Stimulated activated CD8-positive, alpha-beta memory T cell treated with anti-CD3 and anti-CD28 coated beads, Interleukin-2, amount 100 ng/mL, for 48 hours (primary cell): ENCODE measurements around the gene PLAAT4.
"Not testable (repeated sequence)": the region's sequence is repeated elsewhere in the genome, so short reads cannot be mapped to it uniquely, and the experiment has no call there.

Source experiments
- DNase-seq, 2 donors: peaks; one replicate each; pipeline ENCODE4 v3.0.0-alpha.2; 2020; ENCODE audit warnings: low read depth in 2 of 2

PLAAT4 gene

DNA sequence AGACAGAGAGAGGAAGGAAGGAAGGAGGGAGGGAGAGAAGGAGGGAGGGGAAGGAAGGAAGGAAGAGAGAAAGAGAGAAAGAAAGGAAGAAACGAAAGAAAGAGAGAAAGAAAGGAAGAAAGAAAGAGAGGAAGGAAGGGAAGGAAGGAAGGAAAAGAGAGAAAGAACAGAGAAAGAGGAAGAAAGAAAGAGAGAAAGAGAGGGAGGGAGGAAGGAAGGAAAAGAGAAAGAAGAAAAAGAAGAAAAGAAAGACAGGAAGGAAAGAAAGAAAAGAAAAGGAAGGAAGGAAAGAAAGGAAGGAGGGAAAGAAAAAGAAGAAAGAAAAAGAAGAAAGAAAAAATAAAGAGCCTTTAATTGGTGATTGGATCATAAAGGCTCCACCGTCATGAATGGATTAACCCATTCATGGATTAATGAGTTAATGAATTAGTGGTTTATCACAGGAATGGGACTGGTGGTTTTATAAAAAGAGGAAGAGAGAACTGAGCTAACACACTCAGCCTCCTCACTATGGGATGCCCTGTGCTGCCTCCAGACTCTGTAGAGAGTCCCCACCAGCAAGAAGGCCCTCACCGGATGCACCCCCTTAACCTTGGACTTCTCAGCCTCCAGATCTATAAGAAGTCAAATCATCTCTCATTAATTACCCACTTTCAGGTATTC is 35.5 kb downstream of the PLAAT4 start:
- no peak for DNase-seq

DNA sequence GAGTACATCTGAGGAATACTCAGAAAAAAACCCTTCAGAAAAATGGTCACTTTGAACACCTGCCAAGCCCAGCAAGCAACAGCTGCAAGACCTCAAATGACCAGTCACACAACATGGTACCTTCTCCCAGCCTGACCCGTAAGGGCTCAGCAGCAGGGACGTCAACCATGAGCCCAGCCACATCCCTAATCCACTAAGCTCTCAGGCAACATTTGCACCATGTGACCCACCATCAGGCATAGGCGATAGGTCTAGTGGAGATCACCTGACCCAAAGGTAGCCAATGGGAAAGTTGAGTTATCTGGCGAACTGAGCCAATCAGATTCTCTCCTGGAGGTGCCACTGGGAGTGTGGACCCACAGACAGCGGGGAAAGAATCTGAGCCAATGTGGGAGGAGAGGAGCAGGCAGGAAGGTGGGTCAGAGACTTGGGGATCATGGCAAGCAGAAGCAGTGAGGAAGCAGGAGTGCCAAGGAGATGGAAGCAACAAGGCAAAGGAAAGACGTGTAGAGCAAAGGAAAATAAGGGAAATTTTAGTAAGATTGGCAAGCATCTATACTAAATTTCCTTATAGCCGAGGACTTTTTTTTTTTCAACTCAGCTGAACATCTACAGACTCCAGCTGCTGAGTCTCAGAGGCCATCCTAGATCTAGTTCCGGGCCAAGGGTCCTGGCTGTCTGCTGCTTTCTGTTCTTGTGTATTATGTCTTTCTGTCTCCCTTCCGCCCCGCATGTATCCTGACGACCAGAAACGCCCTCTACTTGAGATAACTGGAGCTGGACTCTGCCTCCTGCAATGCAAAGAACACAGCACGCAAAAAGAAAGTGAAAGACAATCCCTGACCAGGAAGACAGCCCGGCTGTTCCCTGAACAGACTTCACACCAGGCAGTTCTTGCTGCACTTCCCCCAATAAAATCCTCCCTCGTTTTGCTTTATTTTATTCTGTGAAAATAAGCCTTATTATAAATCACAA is 37.6 kb downstream of the PLAAT4 start:
- no peak for DNase-seq

DNA sequence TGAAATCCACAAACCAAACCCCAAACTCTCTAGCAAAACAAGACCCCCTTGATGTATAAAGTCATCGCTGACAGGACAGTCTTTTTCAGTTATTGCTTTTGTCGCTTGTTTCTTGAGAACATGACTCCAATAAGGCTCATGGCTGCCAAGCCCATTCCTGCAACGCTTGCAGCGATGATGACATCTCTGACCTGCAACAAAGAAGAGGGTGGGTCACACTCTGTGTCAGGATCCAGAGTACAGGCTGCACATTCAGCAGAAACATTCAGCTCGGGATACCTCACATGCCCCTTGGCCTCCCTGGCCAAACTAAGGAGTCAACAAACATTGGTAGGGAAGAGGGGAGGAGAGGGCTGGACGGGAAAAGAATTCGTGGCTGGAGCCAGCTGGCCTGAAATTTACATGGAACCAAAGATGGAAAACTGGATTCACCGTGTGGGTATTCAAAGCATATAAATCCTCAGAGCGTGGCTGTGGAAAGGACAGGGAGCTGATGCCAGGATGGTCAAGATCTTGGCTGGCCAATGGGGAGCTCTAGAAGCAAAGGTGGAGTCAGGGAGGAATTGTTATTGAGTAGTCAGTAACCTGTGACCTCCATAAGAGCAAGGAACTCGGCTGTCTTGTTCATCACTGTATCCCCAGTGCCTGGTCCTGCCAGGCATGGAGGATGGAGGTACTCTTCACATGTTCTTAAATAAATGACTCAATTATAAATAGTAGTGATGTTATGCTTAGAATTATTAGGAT is 38.4 kb downstream of the PLAAT4 start:
- no peak for DNase-seq

DNA sequence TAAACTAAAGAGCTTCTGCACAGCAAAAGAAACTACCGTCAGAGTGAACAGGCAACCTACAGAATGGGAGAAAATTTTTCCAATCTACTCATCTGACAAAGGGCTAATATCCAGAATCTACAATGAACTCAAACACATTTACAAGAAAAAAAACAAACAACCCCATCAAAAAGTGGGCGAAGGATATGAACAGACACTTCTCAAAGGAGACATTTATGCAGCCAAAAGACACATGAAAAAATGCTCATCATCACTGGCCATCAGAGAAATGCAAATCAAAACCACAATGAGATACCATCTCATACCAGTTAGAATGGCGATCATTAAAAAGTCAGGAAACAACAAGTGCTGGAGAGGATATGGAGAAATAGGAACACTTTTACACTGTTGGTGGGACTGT is 42.3 kb downstream of the PLAAT4 start:
- not testable (repeated sequence) for DNase-seq

DNA sequence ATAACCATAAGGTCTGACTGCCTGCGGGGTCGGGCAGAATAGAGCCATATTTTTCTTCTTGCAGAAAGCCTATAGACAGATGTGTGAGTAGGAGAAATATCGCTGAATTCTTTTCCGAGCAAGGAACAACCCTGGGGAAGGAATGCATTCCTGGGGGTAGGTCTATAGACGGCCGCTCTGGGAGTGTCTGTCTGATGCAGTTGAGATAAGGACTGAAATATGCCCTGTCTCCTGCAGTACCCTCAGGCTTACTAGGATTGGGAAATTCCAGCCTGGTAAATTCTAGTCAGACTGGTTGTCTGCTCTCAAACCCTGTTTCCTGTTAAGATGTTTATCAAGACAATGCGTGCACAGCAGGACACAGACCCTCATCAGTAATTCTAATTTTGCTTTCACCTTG is 44.6 kb downstream of the PLAAT4 start:
- not testable (repeated sequence) for DNase-seq

DNA sequence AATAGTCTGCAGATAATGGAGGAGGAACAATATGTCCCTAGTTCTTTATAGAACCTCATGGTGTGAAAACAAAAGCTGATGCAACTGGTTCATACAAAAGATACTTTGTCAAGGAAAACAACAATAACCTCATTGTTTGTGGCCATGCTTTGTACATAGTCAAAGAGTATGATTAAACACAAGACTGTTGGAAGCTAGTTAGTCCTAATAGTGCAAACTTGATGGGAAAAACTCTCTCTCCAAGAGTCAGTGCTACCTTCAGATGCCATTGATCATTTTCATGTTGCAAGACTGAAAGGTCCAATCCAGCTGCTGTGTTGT is 46.7 kb downstream of the PLAAT4 start:
- no peak for DNase-seq

DNA sequence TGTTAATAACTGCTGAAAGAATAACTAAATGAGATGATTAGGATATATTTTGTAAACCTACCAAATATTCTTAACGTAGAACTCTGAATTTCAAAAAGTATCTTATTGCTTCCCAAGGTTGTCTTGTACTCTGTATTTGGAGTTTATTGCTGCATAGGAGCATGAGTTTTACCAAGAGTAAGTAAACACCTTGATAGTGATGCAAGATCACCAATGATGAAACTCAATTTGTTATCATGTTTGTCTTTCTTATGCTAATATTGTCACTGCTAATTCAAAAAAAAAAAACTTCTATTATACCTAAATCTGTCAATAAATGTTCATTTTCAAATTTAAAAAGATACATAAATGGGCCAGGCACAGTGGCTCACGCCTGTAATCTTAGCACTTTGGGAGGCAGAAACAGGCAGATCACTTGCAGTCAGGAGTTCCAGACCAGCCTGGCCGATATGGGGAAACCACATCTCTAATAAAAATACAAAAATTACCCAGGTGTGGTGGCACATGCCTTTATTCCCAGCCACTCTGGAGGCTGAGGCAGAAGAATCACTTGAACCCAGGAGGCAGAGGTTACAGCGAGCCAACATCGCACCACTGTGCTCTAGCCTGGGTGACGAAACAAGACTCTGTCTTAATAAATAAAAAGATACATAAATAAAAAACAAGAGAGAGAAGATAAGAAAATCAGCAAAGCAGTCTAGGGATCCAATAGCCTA is 50.0 kb downstream of the PLAAT4 start:
- DNase-seq = no peak

DNA sequence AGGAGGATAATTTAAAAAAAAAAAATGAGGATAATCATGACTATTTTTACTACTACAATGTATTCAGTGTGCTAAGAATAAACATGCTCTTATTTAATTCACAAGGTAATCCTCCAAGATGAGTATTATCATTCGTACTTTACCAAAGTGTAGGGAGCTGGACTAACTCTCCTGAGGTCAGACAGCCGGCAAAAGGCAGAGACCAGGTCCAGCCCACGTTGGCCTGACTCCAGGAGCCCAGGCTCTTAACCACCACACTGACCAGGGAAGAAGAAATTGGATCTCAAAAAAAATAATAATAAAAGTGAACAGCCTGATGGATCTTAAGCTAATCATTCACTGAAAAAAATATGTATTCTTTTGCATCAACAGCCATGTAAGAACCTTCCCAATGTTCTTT is 52.4 kb downstream of the PLAAT4 start:
- DNase-seq = no peak

DNA sequence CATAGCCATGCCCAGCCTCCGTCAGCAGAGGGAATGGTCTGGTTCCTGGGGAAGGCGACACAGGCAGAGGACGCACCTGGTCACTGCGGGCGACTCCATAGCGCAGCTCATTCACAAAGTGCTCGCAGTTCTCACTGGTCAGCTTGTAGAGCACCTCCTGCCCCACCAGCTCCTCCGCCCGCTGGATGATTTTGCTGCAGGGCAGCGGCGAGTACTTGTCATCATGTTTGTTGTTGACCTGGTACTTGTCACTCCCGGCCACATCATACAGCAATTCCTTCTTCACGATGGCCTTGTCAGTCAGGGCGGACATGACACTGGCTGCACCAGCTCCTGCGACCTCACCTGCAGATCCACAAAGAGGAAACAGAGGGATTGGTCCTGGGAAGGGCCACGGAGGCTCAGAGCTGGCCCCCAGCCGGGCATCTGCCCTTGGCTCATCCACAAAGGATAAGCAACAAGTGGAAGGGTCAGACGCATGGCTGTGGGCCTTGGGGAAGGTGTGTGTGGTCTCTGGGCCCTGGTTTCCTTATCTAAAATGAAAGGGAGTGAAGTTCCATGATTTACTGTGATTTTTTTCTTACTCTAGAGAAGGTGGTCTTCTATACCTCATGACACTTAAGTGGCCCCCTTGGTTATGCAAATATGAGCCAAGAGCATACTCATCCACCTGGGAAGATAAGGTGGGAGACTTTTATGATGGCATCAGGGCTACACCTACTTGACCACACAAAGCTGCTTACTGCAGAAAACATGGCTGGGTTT is 53.6 kb downstream of the PLAAT4 start:
- no peak for DNase-seq

DNA sequence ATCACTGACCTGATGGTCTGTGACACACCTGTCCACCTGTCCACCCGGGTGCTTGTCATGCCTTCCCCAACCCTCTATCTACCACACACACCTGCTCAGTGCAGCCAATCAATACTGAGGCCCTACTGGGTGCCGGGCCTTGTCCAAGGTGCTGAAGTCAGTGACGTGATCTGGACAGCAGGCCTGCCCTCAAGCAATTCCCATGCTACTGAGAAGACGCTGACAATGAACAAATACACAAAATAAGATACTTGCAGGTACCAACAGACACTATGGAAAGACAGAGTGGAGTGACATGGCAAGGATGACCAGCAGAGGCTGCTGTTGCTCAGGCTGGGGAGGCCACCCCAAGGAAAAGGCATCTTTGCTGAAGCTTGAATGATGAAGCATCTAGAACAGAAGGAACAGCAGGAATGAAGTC is 56.4 kb downstream of the PLAAT4 start:
- no peak for DNase-seq

DNA sequence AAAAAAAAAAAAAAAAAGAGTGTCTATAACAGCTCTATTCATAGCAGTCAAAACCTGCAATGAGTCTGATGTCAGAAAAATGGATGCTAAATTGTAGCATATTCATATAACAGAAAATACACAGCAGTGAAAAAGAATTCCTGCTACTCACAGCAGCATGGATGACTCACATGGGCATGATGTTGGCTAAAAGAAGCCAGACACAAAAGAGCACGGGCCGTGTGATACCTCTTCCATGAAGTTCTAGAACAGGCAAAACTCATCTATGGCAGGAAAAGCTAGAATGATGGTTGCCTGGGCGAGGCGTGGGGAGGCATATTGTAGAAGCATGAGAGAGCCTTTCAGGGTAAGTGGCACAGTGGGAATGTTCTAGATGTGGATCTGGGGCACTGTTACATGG is 58.7 kb downstream of the PLAAT4 start:
- no peak for DNase-seq
